GM21360 (cell line): ENCODE measurements around the gene ARRDC1.
"Not testable (repeated sequence)": the region's sequence is repeated elsewhere in the genome, so short reads cannot be mapped to it uniquely, and the experiment has no call there.

Source experiments
- ATAC-seq: cut with Tn5 transposase; IDR thresholded peaks from one replicate; pipeline ENCODE4 v1.9.1; 2021; ENCODE audit warnings: mild to moderate bottlenecking, moderate library complexity; ENCODE audit not compliant: unreplicated experiment

ARRDC1 gene

GRCh38 chr9:137612741-137613142 lies 7.3 kb downstream of the ARRDC1 start:
- no peak for ATAC-seq

GRCh38 chr9:137613259-137613658 lies 7.8 kb downstream of the ARRDC1 start:
- no peak for ATAC-seq

GRCh38 chr9:137613738-137614523 lies 8.4 kb downstream of the ARRDC1 start:
- ATAC-seq = no peak

- no peak for ATAC-seq
These were observed 9.3 kb downstream of the ARRDC1 start for GRCh38 chr9:137614631-137615386.

GRCh38 chr9:137615387-137615871 lies 9.9 kb downstream of the ARRDC1 start:
- ATAC-seq = no peak

GRCh38 chr9:137618105-137619067 lies 12.9 kb downstream of the ARRDC1 start, which contains the start of gene EHMT1:
EHMT1 (plus strand) TSS chr9:137619005; CDS start chr9:137619029, 24 bp downstream.
- peak; percentile 70 for ATAC-seq

- ATAC-seq = peak; percentile 20
These were observed 14.0 kb downstream of the ARRDC1 start for GRCh38 chr9:137619240-137620047.

GRCh38 chr9:137620048-137620405 lies 14.5 kb downstream of the ARRDC1 start:
- no peak for ATAC-seq

GRCh38 chr9:137620581-137620980 lies 15.1 kb downstream of the ARRDC1 start:
- ATAC-seq = no peak

- no peak for ATAC-seq
These were observed 15.8 kb downstream of the ARRDC1 start for GRCh38 chr9:137621131-137621757.

- not testable (repeated sequence) for ATAC-seq
These were observed 16.7 kb downstream of the ARRDC1 start for GRCh38 chr9:137622211-137622610.

GRCh38 chr9:137626464-137626863 lies 21.0 kb downstream of the ARRDC1 start:
- ATAC-seq = no peak

- not testable (repeated sequence) for ATAC-seq
These were observed 21.9 kb downstream of the ARRDC1 start for GRCh38 chr9:137627406-137627805.

- no peak for ATAC-seq
These were observed 24.6 kb downstream of the ARRDC1 start for GRCh38 chr9:137630126-137630525.

GRCh38 chr9:137630679-137631078 lies 25.2 kb downstream of the ARRDC1 start:
- no peak for ATAC-seq

GRCh38 chr9:137631345-137632229 lies 26.1 kb downstream of the ARRDC1 start:
- ATAC-seq = no peak

- ATAC-seq = no peak
These were observed 27.0 kb downstream of the ARRDC1 start for GRCh38 chr9:137632230-137633161.
